NOMO-1 treated with dmso at 0.1 percent for 144 hours (cell line): ENCODE data around the gene FARP1.

Experiments used
- DNase-seq: peaks from one replicate; lab custom pipeline; 2025; ENCODE audit not compliant: unreplicated experiment; lab: John Stamatoyannopoulos, UW

The FARP1 gene

GRCh38 chr13:98278068-98278724 lies 135.3 kb downstream of the FARP1 start:
- DNase-seq: no peak

GRCh38 chr13:98279473-98280175 lies 136.7 kb downstream of the FARP1 start:
- no peak for DNase-seq

GRCh38 chr13:98280176-98280510 lies 137.2 kb downstream of the FARP1 start:
- no peak for DNase-seq

- no peak for DNase-seq
Observed at GRCh38 chr13:98284679-98285078, 141.8 kb downstream of the FARP1 start.

- no peak for DNase-seq
Observed at GRCh38 chr13:98285317-98285716, 142.4 kb downstream of the FARP1 start.

GRCh38 chr13:98285852-98286594 lies 143.1 kb downstream of the FARP1 start:
- DNase-seq: no peak

- no peak for DNase-seq
Observed at GRCh38 chr13:98286799-98287198, 143.9 kb downstream of the FARP1 start.

GRCh38 chr13:98288211-98288610 lies 145.3 kb downstream of the FARP1 start:
- no peak for DNase-seq

GRCh38 chr13:98289339-98289945 lies 146.5 kb downstream of the FARP1 start:
- DNase-seq: no peak

- DNase-seq: no peak
Observed at GRCh38 chr13:98290261-98290660, 147.4 kb downstream of the FARP1 start.

GRCh38 chr13:98291658-98292057 lies 148.8 kb downstream of the FARP1 start:
- no peak for DNase-seq

GRCh38 chr13:98293103-98293502 lies 150.2 kb downstream of the FARP1 start:
- no peak for DNase-seq

- no peak for DNase-seq
Observed at GRCh38 chr13:98293570-98294142, 150.8 kb downstream of the FARP1 start.

GRCh38 chr13:98295371-98295770 lies 152.5 kb downstream of the FARP1 start:
- no peak for DNase-seq

GRCh38 chr13:98297051-98297450 lies 154.2 kb downstream of the FARP1 start:
- DNase-seq: no peak

- no peak for DNase-seq
Observed at GRCh38 chr13:98297745-98298144, 154.9 kb downstream of the FARP1 start.

- no peak for DNase-seq
Observed at GRCh38 chr13:98298599-98298998, 155.7 kb downstream of the FARP1 start.

- DNase-seq: no peak
Observed at GRCh38 chr13:98299235-98299965, 156.5 kb downstream of the FARP1 start.

- DNase-seq: no peak
Observed at GRCh38 chr13:98299966-98300350, 157.1 kb downstream of the FARP1 start.

- DNase-seq: no peak
Observed at GRCh38 chr13:98300956-98301641, 158.2 kb downstream of the FARP1 start.
